ENCODE data around the gene TOX3.

The TOX3 gene

GRCh38 chr16:52474679-52475078 lies 72.3 kb downstream of the TOX3 start:
- no peak overlapping the region for H3K27ac ChIP-seq (ENCODE audit: low read depth, low read length)
- TF ChIP-seq EZH2phosphoT487 (conservative IDR thresholded peaks at IDR 0.05; ENCODE audit: low read length) (no peak), CTCF (IDR thresholded peaks at IDR 0.05; ENCODE audit: insufficient read depth, low read length, poor library complexity, severe bottlenecking) (no peak)
- H3K79me2 ChIP-seq (ENCODE audit: insufficient read depth, low read length): no peaks in the 10 kb centered on the region
- no peak overlapping the region for H3K4me3 ChIP-seq (ENCODE audit: insufficient read depth, low read length, poor library complexity, severe bottlenecking)
- no peaks in the 10 kb centered on the region for H3K9me3 ChIP-seq (ENCODE audit: insufficient read depth, low read length)
- no peaks in the 10 kb centered on the region for H3K27me3 ChIP-seq (ENCODE audit: low read length)
- H3K9me2 ChIP-seq (replicated peaks; ENCODE audit: insufficient read depth, low read length): no peaks in the 10 kb centered on the region
- H3K4me2 ChIP-seq (ENCODE audit: low read depth, low read length, poor library complexity, severe bottlenecking): no peak overlapping the region
- H2AFZ ChIP-seq (ENCODE audit: low read depth, low read length, severe bottlenecking): no peak overlapping the region
- no peaks in the 10 kb centered on the region for H3F3A ChIP-seq (ENCODE audit: insufficient read depth)
- H3K9ac ChIP-seq (ENCODE audit: low read length): no peak overlapping the region
- no peaks in the 10 kb centered on the region for H3K36me3 ChIP-seq (ENCODE audit: low read length)
- H4K20me1 ChIP-seq (ENCODE audit: low read depth, low read length): no peaks in the 10 kb centered on the region

GRCh38 chr16:52473096-52473495 lies 73.8 kb downstream of the TOX3 start:
- Histone ChIP-seq H3K27me3 (ENCODE audit: low read length) (no peaks in the 10 kb centered on the region), H3K4me3 (ENCODE audit: insufficient read depth, low read length, poor library complexity, severe bottlenecking) (no peak overlapping the region), H3K79me2 (ENCODE audit: insufficient read depth, low read length) (no peaks in the 10 kb centered on the region), H4K20me1 (ENCODE audit: low read depth, low read length) (no peaks in the 10 kb centered on the region), H3K9ac (ENCODE audit: low read length) (no peak overlapping the region), H2AFZ (ENCODE audit: low read depth, low read length, severe bottlenecking) (no peak overlapping the region), H3K27ac (ENCODE audit: low read depth, low read length) (no peak overlapping the region), H3K9me3 (ENCODE audit: insufficient read depth, low read length) (no peaks in the 10 kb centered on the region), H3K4me2 (ENCODE audit: low read depth, low read length, poor library complexity, severe bottlenecking) (no peak overlapping the region), H3K9me2 (replicated peaks; ENCODE audit: insufficient read depth, low read length) (no peaks in the 10 kb centered on the region), H3F3A (ENCODE audit: insufficient read depth) (no peaks in the 10 kb centered on the region), H3K36me3 (ENCODE audit: low read length) (no peaks in the 10 kb centered on the region)
- TF ChIP-seq EZH2phosphoT487 (conservative IDR thresholded peaks at IDR 0.05; ENCODE audit: low read length): no peak
- TF ChIP-seq CTCF (IDR thresholded peaks at IDR 0.05; ENCODE audit: insufficient read depth, low read length, poor library complexity, severe bottlenecking): no peak

- no peaks in the 10 kb centered on the region for H3K79me2 ChIP-seq (ENCODE audit: insufficient read depth, low read length)
- no peaks in the 10 kb centered on the region for H3K36me3 ChIP-seq (ENCODE audit: low read length)
- H4K20me1 ChIP-seq (ENCODE audit: low read depth, low read length): no peaks in the 10 kb centered on the region
- no peaks in the 10 kb centered on the region for H3K9me2 ChIP-seq (replicated peaks; ENCODE audit: insufficient read depth, low read length)
- no peak overlapping the region for H3K27ac ChIP-seq (ENCODE audit: low read depth, low read length)
- H3F3A ChIP-seq (ENCODE audit: insufficient read depth): no peaks in the 10 kb centered on the region
- H3K9me3 ChIP-seq (ENCODE audit: insufficient read depth, low read length): no peaks in the 10 kb centered on the region
- TF ChIP-seq EZH2phosphoT487 (conservative IDR thresholded peaks at IDR 0.05; ENCODE audit: low read length) (no peak), CTCF (IDR thresholded peaks at IDR 0.05; ENCODE audit: insufficient read depth, low read length, poor library complexity, severe bottlenecking) (no peak)
- no peaks in the 10 kb centered on the region for H3K27me3 ChIP-seq (ENCODE audit: low read length)
- no peak overlapping the region for H3K9ac ChIP-seq (ENCODE audit: low read length)
- no peak overlapping the region for H3K4me2 ChIP-seq (ENCODE audit: low read depth, low read length, poor library complexity, severe bottlenecking)
- no peak overlapping the region for H2AFZ ChIP-seq (ENCODE audit: low read depth, low read length, severe bottlenecking)
- no peak overlapping the region for H3K4me3 ChIP-seq (ENCODE audit: insufficient read depth, low read length, poor library complexity, severe bottlenecking)
Observed at GRCh38 chr16:52471650-52472370, 75.1 kb downstream of the TOX3 start.

All from SU-DHL-6 (cell line).